Measurements from ENCODE around the gene VWA2.
"Not testable (repeated sequence)": the region's sequence is repeated elsewhere in the genome, so short reads cannot be mapped to it uniquely, and the experiment has no call there.

The VWA2 gene

DNA sequence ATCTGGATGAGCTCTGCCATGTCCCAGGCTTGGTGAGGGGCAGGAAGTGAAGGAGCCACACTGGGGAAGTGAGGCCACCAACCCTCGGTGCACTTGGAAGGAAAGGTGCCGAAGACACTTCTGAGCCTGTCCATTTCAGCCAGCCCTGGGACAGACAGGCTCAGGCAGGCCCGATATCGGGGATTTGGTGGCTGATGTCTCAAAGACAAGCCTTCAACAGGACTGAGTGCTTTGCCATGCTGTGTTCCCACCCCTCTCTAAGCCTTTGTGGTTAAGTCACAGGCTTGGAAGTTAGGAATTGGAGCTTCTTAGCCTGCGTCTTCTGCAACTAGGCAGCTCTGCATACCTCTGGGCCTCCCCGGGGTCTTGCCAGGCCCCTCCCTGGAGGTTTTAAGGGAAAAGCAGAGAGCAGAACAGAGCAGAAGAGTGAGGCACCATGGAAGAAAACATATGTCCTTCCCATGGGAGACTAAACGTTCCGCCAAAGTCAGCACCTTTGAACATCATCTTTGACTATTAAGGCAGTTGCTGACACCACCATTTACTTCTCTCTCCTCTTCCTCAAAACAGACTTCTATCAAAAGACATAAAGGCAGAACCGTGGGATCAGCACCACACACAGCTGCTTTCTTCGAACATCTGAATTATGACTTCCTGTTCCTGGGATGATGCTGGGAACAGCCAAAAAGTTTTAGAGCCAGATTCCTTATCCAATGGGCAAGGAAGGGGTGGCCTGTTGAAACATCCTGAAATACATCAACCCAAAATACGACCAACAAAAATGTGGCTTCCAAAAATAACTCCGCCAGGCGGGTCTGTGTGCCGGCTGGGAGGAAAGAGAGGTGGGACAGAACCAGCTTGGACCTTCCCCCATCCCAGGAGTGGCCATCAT is 93.5 kb downstream of the VWA2 start:
- no peak for ATAC-seq

DNA sequence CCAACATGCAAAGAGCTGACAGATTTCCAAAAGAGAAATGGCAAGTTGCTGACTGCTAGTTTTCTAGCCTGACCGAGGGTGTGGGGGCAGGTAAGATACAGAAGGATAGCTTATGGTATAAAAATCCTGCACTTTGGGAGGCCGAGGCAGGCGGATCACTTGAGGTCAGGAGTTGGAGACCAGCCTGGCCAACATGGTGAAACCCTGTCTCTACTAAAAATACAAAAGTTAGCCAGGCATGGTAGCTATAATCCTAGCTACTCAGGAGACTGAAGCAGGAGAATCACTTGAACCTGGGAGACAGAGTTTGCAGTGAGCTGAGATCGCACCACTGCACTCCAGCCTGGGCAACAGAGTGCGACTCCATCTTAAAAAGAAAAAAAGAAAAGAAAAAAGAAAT is 94.4 kb downstream of the VWA2 start:
- not testable (repeated sequence) for ATAC-seq

More for the DNA sequence above, 93.5 kb downstream of the VWA2 start:
- TF ChIP-seq RARB (CRISPR knock-in tag; IDR thresholded peaks at IDR 0.05): no peak
- TF ChIP-seq ZFP30 (CRISPR knock-in tag; IDR thresholded peaks at IDR 0.05): no peak
- no peak for TF ChIP-seq ESRRG (CRISPR knock-in tag; IDR thresholded peaks at IDR 0.05)
- no peak for TF ChIP-seq GLIS3 (CRISPR knock-in tag; IDR thresholded peaks at IDR 0.05)
- TF ChIP-seq TCF4 (CRISPR knock-in tag; IDR thresholded peaks at IDR 0.05; ENCODE audit: borderline replicate concordance): no peak
- TF ChIP-seq, protein P1, sequence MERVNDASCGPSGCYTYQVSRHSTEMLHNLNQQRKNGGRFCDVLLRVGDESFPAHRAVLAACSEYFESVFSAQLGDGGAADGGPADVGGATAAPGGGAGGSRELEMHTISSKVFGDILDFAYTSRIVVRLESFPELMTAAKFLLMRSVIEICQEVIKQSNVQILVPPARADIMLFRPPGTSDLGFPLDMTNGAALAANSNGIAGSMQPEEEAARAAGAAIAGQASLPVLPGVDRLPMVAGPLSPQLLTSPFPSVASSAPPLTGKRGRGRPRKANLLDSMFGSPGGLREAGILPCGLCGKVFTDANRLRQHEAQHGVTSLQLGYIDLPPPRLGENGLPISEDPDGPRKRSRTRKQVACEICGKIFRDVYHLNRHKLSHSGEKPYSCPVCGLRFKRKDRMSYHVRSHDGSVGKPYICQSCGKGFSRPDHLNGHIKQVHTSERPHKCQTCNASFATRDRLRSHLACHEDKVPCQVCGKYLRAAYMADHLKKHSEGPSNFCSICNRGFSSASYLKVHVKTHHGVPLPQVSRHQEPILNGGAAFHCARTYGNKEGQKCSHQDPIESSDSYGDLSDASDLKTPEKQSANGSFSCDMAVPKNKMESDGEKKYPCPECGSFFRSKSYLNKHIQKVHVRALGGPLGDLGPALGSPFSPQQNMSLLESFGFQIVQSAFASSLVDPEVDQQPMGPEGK (CRISPR knock-in tag; IDR thresholded peaks at IDR 0.05; ENCODE audit: borderline replicate concordance): no peak
- TF ChIP-seq, protein P2, sequence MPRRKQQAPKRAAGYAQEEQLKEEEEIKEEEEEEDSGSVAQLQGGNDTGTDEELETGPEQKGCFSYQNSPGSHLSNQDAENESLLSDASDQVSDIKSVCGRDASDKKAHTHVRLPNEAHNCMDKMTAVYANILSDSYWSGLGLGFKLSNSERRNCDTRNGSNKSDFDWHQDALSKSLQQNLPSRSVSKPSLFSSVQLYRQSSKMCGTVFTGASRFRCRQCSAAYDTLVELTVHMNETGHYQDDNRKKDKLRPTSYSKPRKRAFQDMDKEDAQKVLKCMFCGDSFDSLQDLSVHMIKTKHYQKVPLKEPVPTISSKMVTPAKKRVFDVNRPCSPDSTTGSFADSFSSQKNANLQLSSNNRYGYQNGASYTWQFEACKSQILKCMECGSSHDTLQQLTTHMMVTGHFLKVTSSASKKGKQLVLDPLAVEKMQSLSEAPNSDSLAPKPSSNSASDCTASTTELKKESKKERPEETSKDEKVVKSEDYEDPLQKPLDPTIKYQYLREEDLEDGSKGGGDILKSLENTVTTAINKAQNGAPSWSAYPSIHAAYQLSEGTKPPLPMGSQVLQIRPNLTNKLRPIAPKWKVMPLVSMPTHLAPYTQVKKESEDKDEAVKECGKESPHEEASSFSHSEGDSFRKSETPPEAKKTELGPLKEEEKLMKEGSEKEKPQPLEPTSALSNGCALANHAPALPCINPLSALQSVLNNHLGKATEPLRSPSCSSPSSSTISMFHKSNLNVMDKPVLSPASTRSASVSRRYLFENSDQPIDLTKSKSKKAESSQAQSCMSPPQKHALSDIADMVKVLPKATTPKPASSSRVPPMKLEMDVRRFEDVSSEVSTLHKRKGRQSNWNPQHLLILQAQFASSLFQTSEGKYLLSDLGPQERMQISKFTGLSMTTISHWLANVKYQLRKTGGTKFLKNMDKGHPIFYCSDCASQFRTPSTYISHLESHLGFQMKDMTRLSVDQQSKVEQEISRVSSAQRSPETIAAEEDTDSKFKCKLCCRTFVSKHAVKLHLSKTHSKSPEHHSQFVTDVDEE (CRISPR knock-in tag; IDR thresholded peaks at IDR 0.05): no peak
- TF ChIP-seq BACH2 (CRISPR knock-in tag; IDR thresholded peaks at IDR 0.05; ENCODE audit: borderline replicate concordance): no peak
- TF ChIP-seq ZNF8 (CRISPR knock-in tag; IDR thresholded peaks at IDR 0.05): no peak
- TF ChIP-seq, protein P3, sequence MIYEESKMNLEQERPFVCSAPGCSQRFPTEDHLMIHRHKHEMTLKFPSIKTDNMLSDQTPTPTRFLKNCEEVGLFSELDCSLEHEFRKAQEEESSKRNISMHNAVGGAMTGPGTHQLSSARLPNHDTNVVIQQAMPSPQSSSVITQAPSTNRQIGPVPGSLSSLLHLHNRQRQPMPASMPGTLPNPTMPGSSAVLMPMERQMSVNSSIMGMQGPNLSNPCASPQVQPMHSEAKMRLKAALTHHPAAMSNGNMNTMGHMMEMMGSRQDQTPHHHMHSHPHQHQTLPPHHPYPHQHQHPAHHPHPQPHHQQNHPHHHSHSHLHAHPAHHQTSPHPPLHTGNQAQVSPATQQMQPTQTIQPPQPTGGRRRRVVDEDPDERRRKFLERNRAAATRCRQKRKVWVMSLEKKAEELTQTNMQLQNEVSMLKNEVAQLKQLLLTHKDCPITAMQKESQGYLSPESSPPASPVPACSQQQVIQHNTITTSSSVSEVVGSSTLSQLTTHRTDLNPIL (CRISPR knock-in tag; IDR thresholded peaks at IDR 0.05; ENCODE audit: low read depth): no peak

DNA sequence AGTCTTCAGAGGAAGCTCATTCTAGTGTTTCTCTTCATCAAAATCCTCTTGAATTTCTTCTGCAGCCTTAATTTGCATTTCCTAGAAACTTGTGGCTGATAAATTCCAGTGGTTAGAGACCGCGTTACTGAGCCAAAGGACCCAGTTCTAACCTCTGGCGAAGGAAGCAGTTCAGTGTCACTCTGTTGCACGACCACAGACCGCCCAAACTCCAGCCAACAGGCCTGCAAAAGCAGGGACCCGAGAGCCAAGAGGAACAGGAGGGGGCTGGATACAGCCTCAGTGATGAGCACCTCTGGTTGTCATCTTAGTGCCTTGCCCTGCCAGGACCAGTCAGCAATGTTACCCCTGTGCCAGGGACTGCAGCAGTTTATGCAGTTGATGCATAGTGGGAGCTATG is 95.2 kb downstream of the VWA2 start:
- ATAC-seq: no peak

More for the DNA sequence above, 95.2 kb downstream of the VWA2 start:
- TF ChIP-seq OSR1 (CRISPR knock-in tag; IDR thresholded peaks at IDR 0.05) (no peak), ZNF565 (CRISPR knock-in tag; conservative IDR thresholded peaks at IDR 0.05; ENCODE audit: low read depth) (no peak), ZFP30 (CRISPR knock-in tag; IDR thresholded peaks at IDR 0.05) (no peak), TCF4 (CRISPR knock-in tag; IDR thresholded peaks at IDR 0.05; ENCODE audit: borderline replicate concordance) (no peak), ZC3H10 (CRISPR knock-in tag; IDR thresholded peaks at IDR 0.05) (no peak), GLIS3 (CRISPR knock-in tag; IDR thresholded peaks at IDR 0.05) (no peak), ZNF70 (CRISPR knock-in tag; IDR thresholded peaks at IDR 0.05) (no peak), ARNTL (CRISPR knock-in tag; IDR thresholded peaks at IDR 0.05; ENCODE audit: borderline replicate concordance, low read depth) (no peak), SNAI2 (CRISPR knock-in tag; IDR thresholded peaks at IDR 0.05) (no peak), ZNF8 (CRISPR knock-in tag; IDR thresholded peaks at IDR 0.05) (no peak), ESRRG (CRISPR knock-in tag; IDR thresholded peaks at IDR 0.05) (no peak), ISL1 (CRISPR knock-in tag; IDR thresholded peaks at IDR 0.05) (no peak), PPARA (CRISPR knock-in tag; IDR thresholded peaks at IDR 0.05; ENCODE audit: borderline replicate concordance) (no peak), CSDC2 (CRISPR knock-in tag; IDR thresholded peaks at IDR 0.05) (no peak)
- TF ChIP-seq, protein P4, sequence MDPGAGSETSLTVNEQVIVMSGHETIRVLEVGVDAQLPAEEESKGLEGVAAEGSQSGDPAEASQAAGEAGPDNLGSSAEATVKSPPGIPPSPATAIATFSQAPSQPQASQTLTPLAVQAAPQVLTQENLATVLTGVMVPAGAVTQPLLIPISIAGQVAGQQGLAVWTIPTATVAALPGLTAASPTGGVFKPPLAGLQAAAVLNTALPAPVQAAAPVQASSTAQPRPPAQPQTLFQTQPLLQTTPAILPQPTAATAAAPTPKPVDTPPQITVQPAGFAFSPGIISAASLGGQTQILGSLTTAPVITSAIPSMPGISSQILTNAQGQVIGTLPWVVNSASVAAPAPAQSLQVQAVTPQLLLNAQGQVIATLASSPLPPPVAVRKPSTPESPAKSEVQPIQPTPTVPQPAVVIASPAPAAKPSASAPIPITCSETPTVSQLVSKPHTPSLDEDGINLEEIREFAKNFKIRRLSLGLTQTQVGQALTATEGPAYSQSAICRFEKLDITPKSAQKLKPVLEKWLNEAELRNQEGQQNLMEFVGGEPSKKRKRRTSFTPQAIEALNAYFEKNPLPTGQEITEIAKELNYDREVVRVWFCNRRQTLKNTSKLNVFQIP (CRISPR knock-in tag; IDR thresholded peaks at IDR 0.05; ENCODE audit: borderline replicate concordance, low read depth): no peak
- TF ChIP-seq, protein P5, sequence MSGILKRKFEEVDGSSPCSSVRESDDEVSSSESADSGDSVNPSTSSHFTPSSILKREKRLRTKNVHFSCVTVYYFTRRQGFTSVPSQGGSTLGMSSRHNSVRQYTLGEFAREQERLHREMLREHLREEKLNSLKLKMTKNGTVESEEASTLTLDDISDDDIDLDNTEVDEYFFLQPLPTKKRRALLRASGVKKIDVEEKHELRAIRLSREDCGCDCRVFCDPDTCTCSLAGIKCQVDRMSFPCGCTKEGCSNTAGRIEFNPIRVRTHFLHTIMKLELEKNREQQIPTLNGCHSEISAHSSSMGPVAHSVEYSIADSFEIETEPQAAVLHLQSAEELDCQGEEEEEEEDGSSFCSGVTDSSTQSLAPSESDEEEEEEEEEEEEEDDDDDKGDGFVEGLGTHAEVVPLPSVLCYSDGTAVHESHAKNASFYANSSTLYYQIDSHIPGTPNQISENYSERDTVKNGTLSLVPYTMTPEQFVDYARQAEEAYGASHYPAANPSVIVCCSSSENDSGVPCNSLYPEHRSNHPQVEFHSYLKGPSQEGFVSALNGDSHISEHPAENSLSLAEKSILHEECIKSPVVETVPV (CRISPR knock-in tag; IDR thresholded peaks at IDR 0.05): no peak
- TF ChIP-seq, protein P2 (CRISPR knock-in tag; IDR thresholded peaks at IDR 0.05): no peak

All from SK-N-SH treated with all-trans-retinoic acid at 6 μM for 48 hours (cell line).